Measurements from ENCODE around the gene RAB44.

DNA sequence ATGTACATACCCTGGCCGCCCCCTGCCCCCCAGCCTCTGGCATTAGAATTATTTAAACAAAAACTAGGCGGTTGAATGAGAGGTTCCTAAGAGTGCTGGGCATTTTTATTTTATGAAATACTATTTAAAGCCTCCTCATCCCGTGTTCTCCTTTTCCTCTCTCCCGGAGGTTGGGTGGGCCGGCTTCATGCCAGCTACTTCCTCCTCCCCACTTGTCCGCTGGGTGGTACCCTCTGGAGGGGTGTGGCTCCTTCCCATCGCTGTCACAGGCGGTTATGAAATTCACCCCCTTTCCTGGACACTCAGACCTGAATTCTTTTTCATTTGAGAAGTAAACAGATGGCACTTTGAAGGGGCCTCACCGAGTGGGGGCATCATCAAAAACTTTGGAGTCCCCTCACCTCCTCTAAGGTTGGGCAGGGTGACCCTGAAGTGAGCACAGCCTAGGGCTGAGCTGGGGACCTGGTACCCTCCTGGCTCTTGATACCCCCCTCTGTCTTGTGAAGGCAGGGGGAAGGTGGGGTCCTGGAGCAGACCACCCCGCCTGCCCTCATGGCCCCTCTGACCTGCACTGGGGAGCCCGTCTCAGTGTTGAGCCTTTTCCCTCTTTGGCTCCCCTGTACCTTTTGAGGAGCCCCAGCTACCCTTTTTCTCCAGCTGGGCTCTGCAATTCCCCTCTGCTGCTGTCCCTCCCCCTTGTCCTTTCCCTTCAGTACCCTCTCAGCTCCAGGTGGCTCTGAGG is 11.5 kb upstream of the RAB44 start:
- TF ChIP-seq POLR2A (IDR thresholded peaks at IDR 0.05): no peak
- TF ChIP-seq, protein P1, sequence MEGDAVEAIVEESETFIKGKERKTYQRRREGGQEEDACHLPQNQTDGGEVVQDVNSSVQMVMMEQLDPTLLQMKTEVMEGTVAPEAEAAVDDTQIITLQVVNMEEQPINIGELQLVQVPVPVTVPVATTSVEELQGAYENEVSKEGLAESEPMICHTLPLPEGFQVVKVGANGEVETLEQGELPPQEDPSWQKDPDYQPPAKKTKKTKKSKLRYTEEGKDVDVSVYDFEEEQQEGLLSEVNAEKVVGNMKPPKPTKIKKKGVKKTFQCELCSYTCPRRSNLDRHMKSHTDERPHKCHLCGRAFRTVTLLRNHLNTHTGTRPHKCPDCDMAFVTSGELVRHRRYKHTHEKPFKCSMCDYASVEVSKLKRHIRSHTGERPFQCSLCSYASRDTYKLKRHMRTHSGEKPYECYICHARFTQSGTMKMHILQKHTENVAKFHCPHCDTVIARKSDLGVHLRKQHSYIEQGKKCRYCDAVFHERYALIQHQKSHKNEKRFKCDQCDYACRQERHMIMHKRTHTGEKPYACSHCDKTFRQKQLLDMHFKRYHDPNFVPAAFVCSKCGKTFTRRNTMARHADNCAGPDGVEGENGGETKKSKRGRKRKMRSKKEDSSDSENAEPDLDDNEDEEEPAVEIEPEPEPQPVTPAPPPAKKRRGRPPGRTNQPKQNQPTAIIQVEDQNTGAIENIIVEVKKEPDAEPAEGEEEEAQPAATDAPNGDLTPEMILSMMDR (IDR thresholded peaks at IDR 0.05): no peak
- TF ChIP-seq EP300 (IDR thresholded peaks at IDR 0.05): peak in 1 of 2 donors; percentile 40

All from tibial nerve (tissue), 4 donors.